Measurements from ENCODE around the gene UNC93A.
"Not testable (repeated sequence)": the region's sequence is repeated elsewhere in the genome, so short reads cannot be mapped to it uniquely, and the experiment has no call there.

The UNC93A gene

DNA sequence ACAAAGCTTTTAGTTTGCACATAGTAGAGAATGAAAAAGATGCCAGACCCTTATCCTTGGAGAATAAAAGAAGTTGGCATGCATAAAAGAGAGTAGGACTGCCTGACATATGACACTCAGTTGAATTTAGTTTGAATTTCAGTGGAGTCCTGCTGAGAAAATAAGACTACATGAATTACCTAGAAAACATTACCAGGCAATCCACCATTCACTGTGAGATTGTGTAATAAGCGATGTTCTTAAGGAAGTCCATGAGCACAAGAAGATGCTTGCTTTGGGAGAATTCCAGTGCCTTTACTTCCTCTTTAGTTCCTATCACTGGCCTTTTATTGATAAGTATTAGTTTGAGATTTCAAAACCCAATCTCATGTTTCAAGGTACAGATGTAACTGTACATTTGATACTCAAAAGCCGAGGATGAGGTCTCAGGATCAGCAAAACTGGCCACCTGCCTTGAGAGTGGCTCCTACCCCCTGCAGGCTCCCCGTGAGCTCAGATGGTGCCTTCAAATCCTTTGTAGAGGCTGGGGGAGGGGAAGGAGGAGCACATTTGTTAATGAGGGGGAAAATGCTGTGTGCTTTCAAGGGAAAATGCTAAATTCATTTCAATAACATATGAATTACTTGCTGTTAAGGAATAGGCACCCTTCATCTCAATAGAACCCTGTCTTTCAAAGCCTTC lies 11.2 kb upstream of the UNC93A start:
- TF ChIP-seq, protein P1, sequence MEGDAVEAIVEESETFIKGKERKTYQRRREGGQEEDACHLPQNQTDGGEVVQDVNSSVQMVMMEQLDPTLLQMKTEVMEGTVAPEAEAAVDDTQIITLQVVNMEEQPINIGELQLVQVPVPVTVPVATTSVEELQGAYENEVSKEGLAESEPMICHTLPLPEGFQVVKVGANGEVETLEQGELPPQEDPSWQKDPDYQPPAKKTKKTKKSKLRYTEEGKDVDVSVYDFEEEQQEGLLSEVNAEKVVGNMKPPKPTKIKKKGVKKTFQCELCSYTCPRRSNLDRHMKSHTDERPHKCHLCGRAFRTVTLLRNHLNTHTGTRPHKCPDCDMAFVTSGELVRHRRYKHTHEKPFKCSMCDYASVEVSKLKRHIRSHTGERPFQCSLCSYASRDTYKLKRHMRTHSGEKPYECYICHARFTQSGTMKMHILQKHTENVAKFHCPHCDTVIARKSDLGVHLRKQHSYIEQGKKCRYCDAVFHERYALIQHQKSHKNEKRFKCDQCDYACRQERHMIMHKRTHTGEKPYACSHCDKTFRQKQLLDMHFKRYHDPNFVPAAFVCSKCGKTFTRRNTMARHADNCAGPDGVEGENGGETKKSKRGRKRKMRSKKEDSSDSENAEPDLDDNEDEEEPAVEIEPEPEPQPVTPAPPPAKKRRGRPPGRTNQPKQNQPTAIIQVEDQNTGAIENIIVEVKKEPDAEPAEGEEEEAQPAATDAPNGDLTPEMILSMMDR (IDR thresholded peaks at IDR 0.05; ENCODE audit: extremely low read depth, missing control alignments), result no peak
- no peak for DNase-seq (ENCODE audit: low spot score)

DNA sequence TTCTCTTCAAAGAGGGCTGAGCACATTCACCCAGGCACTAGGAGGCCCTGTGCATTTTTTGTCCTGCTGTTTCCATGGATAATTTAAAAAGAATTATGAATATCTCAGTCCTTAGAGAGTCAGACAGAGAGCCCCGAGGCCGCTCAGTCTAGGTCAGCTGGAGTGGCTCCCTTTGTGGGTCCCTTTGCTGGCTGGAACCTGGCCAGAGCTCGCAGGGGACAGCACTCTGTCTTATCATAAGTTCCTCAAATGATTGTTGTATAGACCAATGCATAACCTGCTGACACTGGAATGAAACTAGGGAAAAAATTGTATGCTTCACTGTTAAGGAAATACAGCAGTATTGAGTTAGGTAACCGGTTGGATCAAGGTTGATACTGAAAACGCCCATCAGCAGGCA lies 10.6 kb upstream of the UNC93A start:
- DNase-seq (ENCODE audit: low spot score), result not testable (repeated sequence)

DNA sequence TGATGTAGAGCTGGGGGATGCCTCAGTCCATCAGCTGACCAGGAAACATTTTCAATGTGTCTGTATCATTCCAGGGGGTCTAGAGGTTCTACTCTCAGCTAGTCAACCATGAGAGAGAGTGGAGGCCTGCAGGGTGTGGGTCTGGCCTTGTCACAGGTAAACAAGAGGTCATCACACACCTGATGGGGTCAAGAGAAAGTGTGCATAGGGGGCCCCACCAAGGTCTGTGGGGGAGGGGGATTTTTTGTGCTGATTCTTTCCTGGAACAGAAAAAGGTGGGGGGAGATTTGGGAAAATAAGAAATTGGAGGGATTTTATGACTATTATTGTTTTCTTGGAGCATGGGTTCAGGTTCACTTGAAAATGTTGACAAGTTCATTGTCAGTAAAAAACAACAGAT lies 8.9 kb upstream of the UNC93A start:
- DNase-seq (ENCODE audit: low spot score), result no peak
- TF ChIP-seq, protein P1 (IDR thresholded peaks at IDR 0.05; ENCODE audit: extremely low read depth, missing control alignments), result no peak

DNA sequence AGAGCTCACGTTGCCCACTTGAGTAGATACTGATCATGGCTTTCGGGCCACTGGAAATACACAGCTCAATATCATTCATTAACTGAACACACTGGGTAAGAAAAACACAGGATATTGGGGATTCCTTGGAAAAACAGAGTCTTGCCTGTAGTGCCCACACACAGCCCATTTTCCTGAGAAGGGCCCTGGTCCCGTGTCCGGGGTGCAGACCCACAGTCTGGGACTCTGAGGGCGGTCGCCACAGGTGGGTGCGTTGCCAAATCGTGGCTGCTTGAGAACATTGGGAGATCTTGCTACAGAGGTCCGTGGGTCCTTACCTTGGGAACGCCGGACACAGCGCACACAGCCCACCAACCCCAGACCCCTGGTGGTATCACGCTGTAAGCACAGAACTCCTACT lies 6.5 kb upstream of the UNC93A start:
- not testable (repeated sequence) for DNase-seq (ENCODE audit: low spot score)

DNA sequence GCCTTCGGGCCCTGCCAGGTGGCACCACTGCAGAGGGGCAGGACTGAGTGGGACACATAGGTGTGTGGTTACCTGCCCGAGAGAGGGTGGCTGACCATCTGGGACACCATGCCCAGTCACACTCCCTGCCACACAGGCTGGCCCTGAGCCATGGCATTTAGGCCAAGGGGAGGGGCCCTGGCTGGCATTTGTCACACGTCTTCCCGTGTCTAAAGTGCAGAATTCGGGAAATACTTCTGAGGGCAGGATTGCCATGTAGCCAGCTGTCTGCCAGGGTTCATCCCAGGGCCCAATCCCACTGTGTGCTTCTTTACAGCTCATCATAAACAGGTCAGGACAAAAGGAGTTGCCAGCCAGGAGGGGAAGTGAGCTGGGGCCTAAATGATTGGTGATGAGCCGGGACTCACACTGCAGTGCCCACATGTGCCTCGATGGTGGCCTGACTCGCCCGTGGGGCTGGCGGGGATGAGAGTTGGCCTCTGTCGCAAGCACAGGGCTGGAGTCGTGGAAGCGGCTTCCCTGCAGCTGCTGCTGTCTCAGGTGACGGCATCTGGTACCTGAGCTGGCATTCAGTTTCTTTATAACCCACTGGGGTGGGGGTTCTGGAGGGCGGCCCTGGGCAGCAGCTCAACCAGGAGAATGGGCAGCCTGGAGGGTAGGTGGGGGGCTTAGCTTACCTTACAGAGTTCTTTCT lies 5.9 kb upstream of the UNC93A start:
- TF ChIP-seq, protein P1 (IDR thresholded peaks at IDR 0.05; ENCODE audit: extremely low read depth, missing control alignments), result no peak
- DNase-seq (ENCODE audit: low spot score), result no peak

DNA sequence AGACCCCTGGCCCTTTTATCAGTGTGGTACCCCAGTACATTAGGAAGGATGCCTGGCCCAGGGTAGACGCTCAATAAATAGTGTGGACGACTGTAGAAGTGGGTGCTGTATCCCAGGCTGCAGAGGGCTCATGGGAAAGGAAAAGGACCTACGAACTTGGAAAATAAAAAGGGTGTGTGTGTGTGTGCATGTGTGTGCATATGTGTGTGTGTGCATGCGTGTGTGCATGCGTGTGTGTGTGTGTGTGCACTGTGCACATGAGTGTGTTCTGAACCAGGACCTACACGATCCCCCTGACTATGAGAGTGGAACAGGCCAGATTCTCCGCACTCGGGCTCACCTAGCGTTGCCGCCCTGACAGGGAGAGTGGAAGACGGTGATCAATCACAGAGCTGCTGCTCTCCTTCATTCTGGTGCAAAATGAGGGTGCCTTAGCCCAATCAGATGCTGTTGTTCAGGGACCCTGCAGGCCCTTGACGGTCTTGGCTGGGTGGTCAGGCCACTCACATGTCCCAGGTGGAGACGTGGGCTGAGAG lies 3.5 kb upstream of the UNC93A start:
- no peak for DNase-seq (ENCODE audit: low spot score)
- TF ChIP-seq, protein P1 (IDR thresholded peaks at IDR 0.05; ENCODE audit: extremely low read depth, missing control alignments), result no peak

DNA sequence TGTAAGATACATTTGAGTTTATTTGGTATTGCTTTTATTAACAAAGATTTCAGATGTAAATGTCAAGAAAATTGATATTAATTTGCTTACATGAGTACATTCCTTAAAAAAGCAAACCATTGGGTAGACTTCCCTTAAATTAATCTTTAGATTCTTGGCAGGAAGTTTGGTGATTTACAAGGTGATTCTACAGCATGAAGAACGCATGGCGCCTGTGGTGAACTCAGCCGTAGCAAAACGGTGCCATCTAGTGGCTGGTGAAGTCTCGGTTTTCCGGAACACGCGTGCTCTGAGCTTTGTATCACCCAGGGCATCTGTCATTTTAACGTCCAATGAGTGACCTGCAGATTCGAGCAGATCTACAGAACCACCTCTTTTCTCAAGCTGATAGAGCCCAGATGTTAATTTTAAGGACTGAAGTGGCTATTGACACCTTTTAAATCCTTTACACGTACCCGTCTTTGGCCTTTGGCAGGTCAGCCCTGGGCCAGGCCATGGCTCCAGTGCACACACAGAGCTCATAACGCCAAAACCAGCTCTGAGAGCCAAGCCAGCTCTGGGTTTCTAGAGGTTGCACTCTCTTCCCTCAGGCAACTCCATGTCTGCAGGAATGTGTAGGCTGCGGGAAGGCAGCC lies 2.4 kb upstream of the UNC93A start:
- not testable (repeated sequence) for DNase-seq (ENCODE audit: low spot score)

DNA sequence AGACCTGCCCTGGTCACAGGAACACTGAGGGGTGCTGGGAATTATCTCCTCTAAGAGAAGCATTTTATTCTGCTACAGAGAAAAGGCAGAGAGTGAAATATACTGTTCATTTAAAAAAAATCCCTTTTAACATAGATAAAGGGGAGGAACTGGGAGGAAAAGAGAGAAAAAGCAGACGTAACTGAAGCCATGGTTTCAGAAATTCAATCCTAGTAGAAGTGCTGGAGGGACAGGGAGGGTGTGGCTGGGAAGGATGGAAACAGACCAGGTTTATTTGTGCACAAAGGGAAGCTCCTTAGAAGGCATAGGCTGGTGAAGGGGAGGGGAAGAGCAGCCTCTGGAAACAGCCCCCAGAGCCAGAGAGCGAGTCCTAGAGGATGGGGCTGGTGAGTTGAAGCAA lies 1.8 kb upstream of the UNC93A start:
- DNase-seq (ENCODE audit: low spot score), result not testable (repeated sequence)

DNA sequence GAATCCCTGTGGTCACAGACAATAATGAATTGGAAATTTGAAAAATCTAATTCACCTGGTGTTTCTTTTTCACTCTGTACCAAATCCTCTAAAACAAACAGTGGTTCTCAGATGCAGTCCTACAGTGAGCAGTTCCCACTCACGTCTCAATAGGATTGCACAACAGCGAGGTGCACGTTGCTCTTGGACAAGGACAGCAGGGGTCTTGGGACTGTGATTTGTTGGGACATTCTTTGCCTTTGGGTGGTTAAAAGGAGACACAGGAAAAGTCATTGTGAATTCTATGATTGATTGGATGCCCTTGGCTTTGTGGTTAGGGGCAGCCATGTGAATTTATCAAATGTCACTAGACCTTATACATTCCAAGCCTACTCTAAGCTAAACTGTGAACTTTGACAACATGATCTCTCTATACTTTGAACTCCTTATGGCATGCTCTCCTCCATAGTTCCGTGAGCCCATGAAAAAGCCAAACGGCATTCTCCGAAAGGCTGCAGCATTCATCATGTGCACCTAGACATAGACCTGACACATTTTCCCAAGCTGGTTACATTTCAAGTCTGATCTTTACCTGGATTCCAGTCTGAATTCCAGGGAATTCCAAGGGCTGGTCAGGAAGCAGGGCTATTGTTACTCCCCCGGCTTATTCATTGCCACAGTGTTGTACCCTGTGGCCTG lies 647 bp downstream of the UNC93A start:
- no peak for DNase-seq (ENCODE audit: low spot score)
- TF ChIP-seq, protein P1 (IDR thresholded peaks at IDR 0.05; ENCODE audit: extremely low read depth, missing control alignments), result no peak
